Kidney tubule cell (primary cell): ENCODE measurements around the gene SFXN4.
"Not testable (repeated sequence)": the region's sequence is repeated elsewhere in the genome, so short reads cannot be mapped to it uniquely, and the experiment has no call there.

Source experiments
- DNase-seq: peaks from one replicate; pipeline ENCODE4 v3.0.0-alpha.2; 2018; ENCODE audit warnings: low spot score

Gene SFXN4

DNA sequence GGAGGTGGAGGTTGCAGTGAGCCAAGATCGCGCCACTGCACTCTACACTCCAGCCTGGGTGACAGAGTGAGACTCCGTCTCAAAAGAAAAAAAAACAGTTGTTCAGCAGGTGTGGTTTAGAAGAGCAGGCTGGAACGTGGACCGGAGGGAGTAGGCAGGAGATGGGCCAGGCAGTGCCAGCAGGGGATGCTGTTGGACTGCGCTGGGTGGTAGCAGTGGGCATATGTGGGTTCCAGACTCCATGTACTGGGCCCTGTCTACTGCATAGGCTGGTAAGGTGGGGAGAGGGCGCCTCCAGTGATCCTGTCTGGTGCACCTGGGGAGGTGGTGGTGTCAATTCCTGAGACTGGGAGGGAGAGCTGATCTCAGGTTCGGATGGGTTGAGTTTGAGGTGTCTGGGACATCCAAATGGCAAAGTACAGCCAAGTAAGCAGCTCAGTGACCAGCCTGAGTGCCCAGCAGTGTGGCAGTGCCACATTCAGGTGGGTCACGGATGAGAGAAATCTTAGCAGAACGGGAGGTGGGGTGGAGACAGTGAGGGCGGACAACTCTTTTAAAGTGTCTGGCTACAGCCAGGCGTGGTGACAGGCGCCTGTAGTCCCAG, 25.9 kb downstream of the SFXN4 start:
- peak; percentile 28 for DNase-seq

DNA sequence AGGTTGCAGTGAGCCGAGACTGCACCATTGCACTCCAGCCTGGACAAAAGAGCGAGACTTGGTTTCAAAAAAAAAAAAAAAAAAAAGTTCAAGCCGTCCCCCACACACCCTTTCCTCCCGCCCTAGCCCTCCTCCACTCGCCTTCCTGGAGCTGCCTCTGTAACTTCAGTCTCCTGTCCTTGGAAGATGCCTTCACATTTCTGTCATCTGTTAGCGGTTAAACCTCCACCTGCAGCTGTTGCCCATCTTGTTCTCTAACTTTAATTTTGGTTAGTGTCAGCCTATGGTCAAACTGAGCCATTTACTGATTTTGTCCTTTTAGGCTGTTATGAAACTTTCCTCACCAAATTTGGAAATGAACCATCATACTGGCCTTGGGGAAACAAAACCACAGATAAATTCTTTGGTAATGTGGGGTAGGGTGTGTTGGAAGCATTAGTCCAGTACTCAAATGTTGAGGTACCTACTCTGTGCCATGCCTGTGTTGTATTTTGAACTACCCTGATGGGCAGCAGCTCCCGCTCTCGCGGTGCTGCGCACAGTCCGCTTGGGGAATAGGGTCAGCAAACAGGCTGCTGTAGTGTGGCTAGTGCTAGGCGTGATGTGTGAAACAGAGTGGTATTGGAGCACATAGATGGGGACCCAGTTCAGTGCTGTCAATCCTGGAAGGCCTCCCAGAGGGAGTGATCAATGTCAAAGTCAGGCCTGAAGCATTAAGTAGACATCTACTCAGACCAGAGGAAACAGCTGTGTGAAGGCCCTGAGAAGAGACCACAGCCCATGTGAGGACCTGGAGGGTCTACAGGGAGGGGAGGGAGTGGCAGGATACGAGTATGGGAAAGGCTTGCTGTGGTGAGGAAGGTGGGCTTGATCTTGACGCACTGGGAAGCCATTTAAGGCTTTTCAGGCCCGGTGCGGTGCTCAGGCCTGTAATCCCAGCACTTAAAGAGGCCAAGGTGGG, 26.9 kb downstream of the SFXN4 start:
- no peak for DNase-seq

DNA sequence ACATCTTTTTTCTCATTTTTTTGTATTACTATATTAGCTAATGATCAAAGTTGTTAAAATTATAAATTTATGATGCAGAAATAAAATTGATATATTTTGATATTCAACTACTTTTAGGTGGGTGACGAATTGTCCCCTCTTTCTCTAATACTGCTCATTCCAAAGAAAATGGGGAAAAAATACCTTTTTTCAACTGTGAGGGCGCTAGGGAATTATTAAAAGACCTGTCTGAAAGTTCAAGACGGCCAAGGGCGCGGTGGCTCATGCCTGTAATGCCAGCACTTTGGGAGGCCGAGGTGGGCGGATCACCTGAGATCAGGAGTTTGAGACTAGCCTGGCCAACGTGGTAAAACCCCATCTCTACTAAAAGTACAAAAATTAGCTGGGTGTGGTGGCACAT, 27.6 kb downstream of the SFXN4 start:
- DNase-seq = not testable (repeated sequence)

DNA sequence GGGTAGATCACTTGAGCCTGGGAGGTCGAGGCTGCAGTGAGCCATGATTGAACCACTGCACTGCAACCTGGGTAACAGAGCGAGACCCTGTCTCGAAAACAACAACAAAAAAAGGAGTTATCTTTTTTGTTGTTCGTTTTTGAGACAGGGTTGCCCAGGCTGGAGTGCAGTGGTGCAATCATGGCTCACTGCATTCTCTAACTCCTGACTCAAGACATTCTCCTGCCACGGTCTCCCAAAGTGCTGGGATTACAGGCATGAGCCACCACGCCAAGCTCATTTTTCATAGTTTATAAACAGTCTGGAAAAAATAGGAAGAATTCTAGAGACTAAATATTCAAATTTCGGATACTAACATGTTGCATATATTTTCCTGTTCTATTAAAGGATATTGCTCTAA, 29.4 kb downstream of the SFXN4 start:
- no peak for DNase-seq

DNA sequence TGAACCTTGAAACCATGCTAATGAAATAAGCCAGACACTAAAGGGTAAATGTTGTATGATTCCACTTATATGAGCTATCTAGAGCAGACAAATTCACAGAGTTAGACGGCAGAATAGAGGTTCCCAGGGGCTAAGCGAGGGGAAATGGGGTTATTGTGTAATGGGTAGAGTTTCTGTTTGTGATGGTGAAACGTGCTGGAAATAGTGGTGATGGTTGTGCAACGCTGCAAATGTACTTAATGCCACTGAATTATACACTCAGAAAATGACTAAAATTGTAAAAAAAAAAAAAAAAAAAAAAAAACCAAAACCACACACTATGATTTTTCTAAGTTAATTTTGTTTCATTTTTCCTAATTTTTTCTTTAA, 30.0 kb downstream of the SFXN4 start:
- no peak for DNase-seq

DNA sequence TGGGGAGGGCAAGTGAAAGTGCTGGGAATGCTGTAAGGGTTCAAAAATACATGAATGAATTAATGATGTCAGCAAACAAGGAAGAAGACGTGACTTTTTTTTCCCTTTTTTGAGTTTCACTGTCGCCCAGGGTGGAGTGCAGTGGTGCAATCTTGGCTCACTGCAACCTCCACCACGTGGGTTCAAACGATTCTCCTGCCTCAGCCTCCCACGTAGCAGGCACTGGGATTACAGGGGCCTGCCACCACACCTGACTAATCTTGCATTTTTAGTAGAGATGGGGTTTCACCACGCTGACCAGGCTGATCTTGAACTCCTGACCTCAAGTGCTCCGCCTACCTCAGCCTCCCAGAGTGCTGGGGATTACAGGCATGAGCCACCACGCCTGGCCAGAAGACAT, 31.6 kb downstream of the SFXN4 start:
- DNase-seq = no peak

DNA sequence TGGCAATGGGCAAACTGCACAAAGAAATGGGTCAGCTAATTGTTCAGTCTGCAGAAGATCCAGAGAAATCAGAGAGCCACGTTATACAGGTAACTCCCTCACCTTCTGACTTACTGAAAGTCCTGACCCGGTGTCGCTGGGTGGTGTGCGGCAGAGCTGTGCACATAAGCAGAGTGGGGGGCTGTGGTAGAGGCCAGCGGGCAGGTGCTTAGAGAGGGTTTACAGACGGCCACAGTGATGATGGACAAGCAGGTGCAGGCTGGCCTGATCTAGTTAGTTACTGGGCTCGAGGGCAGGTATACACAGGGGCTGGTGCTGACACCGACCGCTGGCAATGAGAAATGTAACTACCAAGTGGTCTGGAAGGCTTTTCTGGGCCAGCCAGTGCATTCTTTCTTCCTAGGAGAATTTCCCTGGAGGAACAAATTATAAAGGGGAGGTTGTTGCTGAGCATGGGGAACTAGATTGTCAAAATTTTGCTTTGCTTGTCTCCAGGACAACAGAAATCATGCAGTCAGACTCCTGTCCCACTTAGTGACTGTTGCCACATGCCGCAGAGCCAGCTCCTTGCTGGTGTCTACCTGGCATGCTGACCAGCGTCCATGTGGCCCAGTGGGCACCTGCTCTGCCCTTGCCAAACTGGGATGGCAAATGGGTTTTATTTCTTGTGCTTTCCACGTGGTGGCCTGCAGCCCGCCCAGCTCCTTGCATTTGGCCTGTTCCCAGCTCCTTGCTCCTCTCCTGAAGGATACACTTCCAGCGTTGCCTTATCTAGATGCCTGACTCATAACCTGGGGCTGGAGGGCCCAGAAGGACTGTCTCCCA, 32.8 kb downstream of the SFXN4 start:
- no peak for DNase-seq

DNA sequence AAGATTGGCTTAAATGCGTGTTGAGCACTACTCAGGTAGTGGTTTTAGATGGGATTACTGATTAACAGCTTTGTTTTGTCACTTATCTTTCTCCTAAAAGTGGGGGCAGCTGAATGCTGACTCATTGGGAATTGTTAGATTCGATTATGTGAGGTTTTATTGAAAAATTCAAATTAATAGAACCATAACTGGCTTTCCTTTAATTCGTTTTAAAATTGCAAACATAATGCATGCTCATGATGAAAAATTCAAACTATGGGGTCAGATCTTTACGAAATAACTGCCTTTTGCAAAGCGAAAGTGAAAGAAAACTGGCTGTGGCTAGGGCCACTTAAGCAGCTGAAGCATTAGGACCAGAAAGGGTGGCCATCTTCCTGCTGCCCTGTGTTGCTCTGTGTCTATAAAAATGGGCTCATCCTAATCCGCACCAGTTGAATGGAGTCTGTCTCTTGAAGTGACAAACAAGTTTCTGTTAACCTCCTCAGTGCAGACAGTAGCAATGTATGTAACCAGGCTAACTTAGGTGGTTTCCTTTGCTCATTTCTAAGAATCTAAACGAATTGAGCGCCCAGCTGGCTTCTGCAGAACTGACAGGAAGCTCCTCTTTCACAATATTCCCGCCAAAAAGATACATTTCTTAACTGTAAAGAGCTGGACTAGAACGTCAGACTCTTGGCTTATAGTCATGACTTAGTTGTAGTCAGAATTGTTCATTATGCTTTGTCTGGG, 33.8 kb downstream of the SFXN4 start:
- peak; percentile 49 for DNase-seq

DNA sequence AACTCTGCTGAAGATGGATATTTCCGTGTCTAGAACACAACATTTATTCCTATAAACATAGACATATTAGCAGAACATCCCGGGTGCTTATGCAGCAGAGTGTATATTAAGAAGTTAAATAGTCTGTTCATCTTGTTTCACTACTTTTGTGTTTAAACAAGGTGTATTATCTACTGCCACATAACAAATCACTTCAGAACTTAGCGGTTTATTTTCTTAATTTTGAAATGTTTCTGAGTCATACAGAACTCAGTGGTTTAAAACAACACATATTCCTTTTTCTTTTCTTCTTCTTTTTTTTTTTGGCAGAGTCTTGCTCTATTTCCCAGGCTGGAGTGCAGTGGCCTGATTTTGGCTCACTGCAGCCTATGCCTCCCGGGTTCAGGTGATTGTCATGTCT, 35.8 kb downstream of the SFXN4 start:
- DNase-seq = no peak

DNA sequence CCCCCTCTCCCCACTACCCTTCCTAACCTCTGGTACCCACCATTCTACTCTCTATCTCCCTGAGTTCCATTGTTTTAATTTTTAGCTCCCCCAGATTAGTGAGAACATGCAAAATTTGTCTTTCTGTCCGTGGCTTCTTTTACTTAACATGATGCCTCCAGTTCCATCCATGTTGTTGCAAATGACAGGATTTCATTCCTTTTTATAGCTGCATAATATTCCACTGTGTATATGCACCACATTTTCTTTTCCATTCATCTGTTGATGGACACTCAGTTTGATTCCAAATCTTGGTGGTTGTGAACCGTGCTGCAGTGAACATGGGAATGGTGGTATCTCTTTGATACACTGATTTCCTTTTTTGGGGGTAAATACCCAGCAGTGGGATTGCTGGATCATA, 39.6 kb downstream of the SFXN4 start:
- DNase-seq = no peak

DNA sequence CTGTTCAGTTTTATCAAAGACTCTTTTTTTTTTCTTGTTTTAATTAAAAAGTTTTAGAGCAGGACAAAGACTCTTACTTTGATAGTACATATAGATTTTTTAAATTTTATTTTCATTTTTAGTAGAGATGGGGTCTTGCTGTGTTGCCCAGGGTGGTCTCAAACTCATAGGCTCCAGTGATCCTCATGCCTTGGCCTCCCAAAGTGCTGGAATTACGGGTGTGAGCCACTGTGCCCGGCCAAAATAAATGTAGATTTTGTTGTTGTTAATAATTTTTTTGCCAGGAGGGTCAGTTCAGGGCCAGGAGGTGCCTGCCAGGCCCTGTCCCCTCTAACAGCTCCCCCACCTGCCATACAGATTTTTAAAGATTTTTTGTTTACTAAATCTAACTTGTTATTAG, 44.6 kb downstream of the SFXN4 start:
- no peak for DNase-seq

DNA sequence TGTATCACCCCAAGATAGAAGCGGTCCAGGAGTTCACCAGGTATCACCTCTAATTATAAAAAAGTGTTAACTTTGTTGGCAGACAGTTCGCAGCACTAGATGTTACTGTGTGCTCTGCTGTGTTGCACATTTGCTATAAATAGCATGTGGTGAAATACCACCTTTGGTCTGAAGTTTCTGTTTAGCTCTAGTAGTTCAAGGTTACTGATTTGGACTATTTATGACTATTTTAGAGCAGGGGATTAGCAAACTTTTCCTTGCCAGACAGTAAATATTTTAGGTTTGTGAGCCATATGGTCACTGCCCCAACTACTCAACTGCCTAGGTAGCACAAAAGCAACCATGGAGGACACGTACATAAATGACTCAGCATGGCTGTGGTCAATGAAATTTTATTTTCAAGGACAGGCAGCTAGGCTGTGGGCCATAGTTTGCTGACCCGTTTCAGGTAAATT, 45.1 kb downstream of the SFXN4 start:
- peak; percentile 58 for DNase-seq

DNA sequence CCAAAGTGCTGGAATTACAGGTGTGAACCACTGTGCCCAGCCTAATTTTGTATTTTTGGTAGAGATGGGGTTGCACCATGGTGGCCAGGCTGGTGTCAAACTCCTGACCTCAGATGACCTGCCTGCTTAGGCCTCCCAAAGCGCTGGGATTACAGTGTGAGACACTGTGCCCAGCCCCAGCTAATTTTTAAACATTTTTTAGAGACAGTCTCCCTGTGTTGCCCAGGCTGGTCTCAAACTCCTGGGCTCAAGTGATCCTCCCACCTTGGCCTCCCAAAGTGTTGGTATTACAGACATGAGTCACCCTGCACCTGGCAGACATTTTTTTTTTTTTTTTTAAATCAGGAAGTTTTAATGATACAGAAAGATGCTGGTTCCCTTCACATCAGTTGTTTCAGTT, 46.1 kb downstream of the SFXN4 start:
- no peak for DNase-seq

DNA sequence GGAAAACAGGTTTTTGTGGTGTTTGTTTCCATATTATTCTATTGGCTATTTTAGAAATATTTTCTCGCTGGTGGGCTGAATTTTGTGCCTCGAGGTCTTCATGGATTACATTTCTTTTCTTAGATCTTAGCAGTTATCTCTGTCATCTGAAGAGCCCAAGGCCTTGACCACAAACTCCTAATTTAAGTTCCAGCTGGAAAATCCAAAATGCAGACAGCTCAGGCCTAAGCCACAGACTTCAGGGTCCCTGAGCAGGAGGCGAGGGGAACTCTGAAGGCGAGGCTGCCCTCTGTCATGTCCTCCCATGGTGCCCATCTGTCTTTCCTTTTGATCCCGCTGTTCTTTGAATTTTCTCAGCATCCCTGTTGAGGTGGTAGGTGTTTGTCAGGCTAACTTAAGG, 47.3 kb downstream of the SFXN4 start:
- DNase-seq = no peak

DNA sequence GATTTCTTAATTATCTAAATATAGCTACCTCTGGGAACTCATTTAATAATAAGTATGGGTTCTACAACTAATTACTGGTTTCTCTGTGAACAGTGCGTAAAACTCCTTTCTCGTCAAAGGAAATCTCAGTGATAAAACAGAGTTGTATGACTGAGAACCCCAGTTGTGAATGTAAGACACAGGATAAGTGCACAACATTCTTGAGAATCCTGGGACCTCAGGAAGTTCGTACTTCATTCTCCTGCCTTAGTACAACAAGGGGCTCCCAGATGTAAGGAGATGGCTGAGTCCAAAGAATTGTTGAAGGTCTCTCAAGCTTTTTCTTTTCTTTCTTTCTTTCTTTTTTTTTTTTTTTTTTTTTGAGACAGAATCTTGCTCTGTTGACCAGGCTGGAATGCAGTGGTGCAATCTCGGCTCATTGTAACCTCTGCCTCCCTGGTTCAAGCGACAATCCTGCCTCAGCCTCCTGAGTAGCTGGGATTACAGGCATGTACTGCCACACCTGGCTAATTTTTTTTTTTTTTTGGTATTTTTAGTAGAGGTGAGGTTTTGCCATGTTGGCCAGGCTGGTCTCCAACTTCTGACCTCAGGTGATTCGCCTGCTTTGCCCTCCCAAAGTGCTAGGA, 49.1 kb downstream of the SFXN4 start:
- no peak for DNase-seq

DNA sequence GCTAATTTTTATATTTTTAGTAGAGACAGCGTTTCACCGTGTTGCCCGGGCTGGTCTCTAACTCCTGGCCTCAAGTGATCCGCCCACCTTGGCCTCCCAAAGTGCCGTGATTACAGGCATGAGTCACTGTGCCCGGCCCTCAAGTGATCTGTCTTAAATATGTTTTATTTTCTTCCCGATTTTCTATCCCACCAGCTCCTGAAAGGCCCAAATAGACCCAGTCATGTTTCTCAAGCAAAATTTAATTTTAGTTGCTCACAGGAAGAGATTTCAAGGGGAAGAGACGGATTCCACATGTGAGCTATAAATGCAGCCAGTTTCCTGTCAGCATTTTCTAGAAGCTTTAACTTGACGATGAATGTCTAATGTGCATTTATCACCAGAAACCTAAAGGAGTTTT, 49.6 kb downstream of the SFXN4 start:
- no peak for DNase-seq

DNA sequence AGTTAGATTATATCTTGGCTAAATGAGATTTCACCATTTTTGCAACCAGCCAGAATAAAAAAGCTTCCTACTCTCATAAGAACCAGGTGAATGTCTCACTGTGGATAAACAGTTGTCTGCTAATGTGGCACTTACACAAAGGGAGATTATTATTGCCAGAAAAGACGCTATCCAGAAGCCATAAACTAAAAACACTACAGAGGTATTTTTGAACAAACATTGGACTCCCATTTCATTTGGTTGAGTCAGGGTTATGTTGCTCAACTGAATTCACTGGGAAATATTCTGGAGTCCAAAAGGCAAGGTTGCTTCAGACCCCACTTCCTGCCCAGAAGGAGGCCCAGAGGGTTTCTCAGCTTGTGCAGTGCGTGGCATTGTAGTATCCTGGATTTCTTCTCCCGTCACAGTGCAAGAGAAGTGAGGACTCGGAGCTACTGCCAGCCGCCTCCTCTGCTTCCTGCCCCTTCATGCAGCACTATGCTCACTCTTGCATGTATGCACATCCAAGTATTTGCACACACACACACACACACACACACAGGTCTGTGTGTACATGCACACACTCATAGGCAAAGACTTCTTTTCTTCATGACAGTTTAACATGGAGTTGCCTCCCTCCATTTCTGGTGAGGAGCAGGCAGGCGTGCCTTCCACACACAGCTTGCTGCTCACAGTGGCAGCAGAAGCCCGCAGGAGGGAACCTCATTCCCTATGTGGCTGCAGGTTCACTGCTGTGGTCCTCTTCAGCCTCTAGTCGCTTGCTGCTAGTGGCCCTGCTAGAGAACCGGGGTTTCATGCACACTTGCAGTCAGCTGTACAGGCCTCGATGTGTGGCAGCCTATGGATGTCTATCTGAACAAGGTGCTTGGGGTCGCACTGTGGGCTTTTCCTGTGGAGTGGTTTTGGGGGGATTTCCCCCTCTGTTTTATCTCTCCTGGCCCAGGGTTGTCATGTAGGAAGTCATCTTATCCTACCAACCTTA, 51.5 kb downstream of the SFXN4 start:
- no peak for DNase-seq

DNA sequence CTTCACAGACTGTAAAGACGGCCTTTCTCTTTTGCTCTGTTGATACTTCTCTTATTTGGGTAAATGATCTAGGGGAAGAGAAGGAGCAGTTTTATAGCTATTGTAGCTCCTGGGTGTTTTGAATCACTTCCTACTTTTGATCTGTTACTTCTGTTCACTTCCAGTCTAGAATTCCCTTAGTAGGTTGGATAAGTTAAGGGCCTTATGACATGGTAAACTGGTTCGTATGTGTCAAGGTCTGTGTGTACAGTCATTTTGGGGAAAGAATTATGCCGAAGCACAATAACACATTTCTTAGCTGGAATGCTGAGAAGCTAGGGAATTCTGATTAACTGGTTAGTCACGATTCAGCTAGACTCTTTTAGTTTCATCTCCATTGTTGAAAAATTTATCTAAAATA, 53.5 kb downstream of the SFXN4 start:
- DNase-seq = no peak

DNA sequence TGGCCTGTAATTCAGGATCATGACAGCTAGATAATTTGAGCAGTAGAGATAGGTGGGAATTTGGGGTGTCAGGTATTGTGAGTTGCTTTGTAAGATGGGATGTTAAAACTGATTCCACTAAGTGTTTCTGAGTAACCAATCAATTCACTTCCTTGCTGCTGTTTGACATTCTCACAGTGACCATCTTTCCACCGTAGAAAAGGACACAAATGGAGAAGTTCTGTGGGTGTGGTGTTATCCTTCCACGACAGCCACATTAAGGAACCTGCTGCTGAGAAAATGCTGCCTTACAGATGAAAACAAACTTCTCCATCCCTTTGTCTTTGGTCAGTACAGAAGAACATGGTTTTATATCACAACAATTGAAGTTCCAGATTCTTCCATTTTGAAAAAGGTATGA, 57.7 kb downstream of the SFXN4 start:
- not testable (repeated sequence) for DNase-seq

DNA sequence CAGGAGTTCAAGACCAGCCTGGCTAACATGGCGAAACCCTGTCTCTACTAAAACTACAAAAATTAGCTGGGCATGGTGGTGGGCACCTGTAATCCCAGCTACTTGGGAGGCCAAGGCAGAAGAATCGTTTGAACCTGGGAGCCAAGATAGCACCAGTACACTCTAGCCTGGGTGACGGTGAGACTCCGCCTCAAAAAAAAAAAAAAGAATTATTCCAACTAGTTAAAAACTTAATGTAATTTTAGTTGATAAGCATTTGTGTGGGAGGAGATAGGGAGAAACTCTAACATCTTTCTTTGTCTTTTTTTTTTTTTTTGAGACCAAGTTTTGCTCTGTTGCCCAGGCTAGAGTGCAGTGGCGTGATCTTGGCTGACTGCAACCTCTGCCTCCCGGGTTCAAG, 58.4 kb downstream of the SFXN4 start:
- not testable (repeated sequence) for DNase-seq
